Body of pancreas (tissue), 4 donors: ENCODE data around the gene MAP1B. TPM values are rescaled to one million over a fixed set of nuclear protein-coding genes. Genes with fewer than 3 reads are reported as not detected.

ENCODE experiments used
- ATAC-seq: fragments of 150-250 bp; one replicate; pipeline ENCODE4 v1.9.1; 2016
- DNase-seq, 4 donors: peaks; one replicate each; pipeline ENCODE4 v3.0.0-alpha.2; 2019
- H3K27ac ChIP-seq, 4 donors: fragments of 200-600 bp; sonication (generic); 1 replicate in 3 of 4; 2 replicates in 1 of 4; pipeline versions ENCODE4 v1.5.1 to v1.6.1; 2016 to 2019; ENCODE audit warnings: mild to moderate bottlenecking in 1 of 4, mixed read lengths in 1 of 4, moderate library complexity in 1 of 4
- H3K27me3 ChIP-seq, 2 donors: fragments of 200-600 bp; sonication (generic); one replicate each; pipeline ENCODE4 v1.6.0; 2016; ENCODE audit warnings: mild to moderate bottlenecking in 1 of 2
- H3K36me3 ChIP-seq, 2 donors: fragments of 200-600 bp; sonication (generic); replicated peaks in 1 of 2; 2 replicates each; pipeline ENCODE4 v1.5.1; 2016; ENCODE audit warnings: low read depth in 2 of 2; ENCODE audit not compliant: insufficient read depth in 1 of 2
- H3K4me1 ChIP-seq: fragments of 200-600 bp; sonication (generic); one replicate; pipeline ENCODE4 v1.6.0; 2016
- H3K4me3 ChIP-seq, 2 donors: fragments of 200-600 bp; sonication (generic); 1 replicate in 1 of 2; 2 replicates in 1 of 2; pipeline ENCODE4 v1.5.1; 2016 to 2019
- H3K9me3 ChIP-seq, 3 donors: fragments of 200-600 bp; sonication (generic); 1 replicate in 2 of 3; 2 replicates in 1 of 3; pipeline ENCODE4 v1.5.1; 2016
- CTCF ChIP-seq, 7 experiments: fragments of 450-650 bp in 4 of 7; fragments of 200-600 bp in 3 of 7; sonication (generic) in 3 of 7; IDR thresholded peaks; one replicate each; pipeline ENCODE4 v1.5.1; 2016 to 2019; ENCODE audit warnings: antibody characterized with exemption in 7 of 7
- POLR2A ChIP-seq, 3 donors: fragments of 450-650 bp; IDR thresholded peaks; one replicate each; pipeline ENCODE4 v1.6.1; 2016; ENCODE audit warnings: antibody characterized with exemption in 3 of 3, mild to moderate bottlenecking in 2 of 3
- WGBS, 2 donors: methylation state at CpG; one replicate each; pipeline ENCODE4 v1.1.5; 2017; 5-methylcytosine and 5-hydroxymethylcytosine counted together
- intact Hi-C: fragments of 100-400 bp; cut with DNase I; formaldehyde crosslinking; loops from one replicate; pipeline ENCODE4 v1.15.1; 2023
- total RNA-seq, 2 donors: library from RNA; depleted of rRNA; stranded (reverse); fragments of >200 nt; gene quantifications; one replicate each; pipeline ENCODE4 v1.1.0, GENCODE V29; 2016

MAP1B gene
- total RNA-seq, 2 donors from 2014 or later = 30.4 to 69.9 TPM

DNA sequence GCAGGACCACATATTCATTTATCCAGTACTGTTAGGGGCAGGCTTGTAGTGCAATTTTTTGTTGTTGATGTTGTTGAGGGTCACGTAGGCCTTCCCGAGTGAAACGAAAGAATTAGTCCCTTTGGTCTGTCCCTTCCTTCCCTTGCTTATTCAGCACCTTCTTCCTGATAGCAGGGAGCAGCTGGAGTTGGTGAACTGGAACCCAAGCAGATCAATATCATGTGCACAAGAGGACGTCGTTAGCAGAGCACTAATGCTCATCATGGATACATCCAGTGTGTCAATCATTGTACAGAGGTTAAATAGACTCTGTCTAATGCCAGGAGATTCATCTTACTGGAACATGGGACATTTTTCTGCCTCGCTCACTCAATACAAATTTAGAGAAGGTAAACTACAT lies 33.0 kb upstream of the MAP1B start:
- no peaks in the 10 kb centered on the region for H3K27me3 ChIP-seq
- no peaks in the 10 kb centered on the region for H3K9me3 ChIP-seq
- no peak overlapping the region for H3K27ac ChIP-seq
- 58 to 63% methylated on average over 6 of the region's 6 CpGs for WGBS, 2 donors
- H3K36me3 ChIP-seq = no peaks in the 10 kb centered on the region
- intact Hi-C loops = no loop called here
- H3K4me3 ChIP-seq = no peak overlapping the region
- no peak for TF ChIP-seq CTCF (IDR thresholded peaks at IDR 0.05)
- no peak for TF ChIP-seq POLR2A (IDR thresholded peaks at IDR 0.05)
- ATAC-seq (no peak), DNase-seq (no peak)
- H3K4me1 ChIP-seq = no peaks in the 10 kb centered on the region

- no peaks in the 10 kb centered on the region for H3K9me3 ChIP-seq
- no peaks in the 10 kb centered on the region for H3K4me1 ChIP-seq
- no peak overlapping the region for H3K4me3 ChIP-seq
- intact Hi-C loops = no loop called here
- no peak for ATAC-seq
- no peaks in the 10 kb centered on the region for H3K36me3 ChIP-seq
- TF ChIP-seq POLR2A (IDR thresholded peaks at IDR 0.05) (no peak), CTCF (IDR thresholded peaks at IDR 0.05) (no peak)
- no peaks in the 10 kb centered on the region for H3K27me3 ChIP-seq
- H3K27ac ChIP-seq = no peak overlapping the region
- 80 to 82% methylated on average over 3 of the region's 3 CpGs for WGBS, 2 donors
- DNase-seq = no peak
Measured at GRCh38 chr5:72075461-72075860, 31.8 kb upstream of the MAP1B start.

- H3K27ac ChIP-seq = no peak overlapping the region
- intact Hi-C loops = no loop called here
- DNase-seq (no peak), ATAC-seq (no peak)
- H3K36me3 ChIP-seq = no peaks in the 10 kb centered on the region
- H3K4me3 ChIP-seq = no peak overlapping the region
- WGBS, 2 donors = 55 to 58% methylated on average over 4 of the region's 4 CpGs
- no peaks in the 10 kb centered on the region for H3K27me3 ChIP-seq
- H3K4me1 ChIP-seq = no peaks in the 10 kb centered on the region
- TF ChIP-seq CTCF (IDR thresholded peaks at IDR 0.05) (no peak), POLR2A (IDR thresholded peaks at IDR 0.05) (no peak)
- no peaks in the 10 kb centered on the region for H3K9me3 ChIP-seq
Measured at GRCh38 chr5:72076621-72077300, 30.5 kb upstream of the MAP1B start.

GRCh38 chr5:72077390-72077789 lies 29.9 kb upstream of the MAP1B start:
- no peak overlapping the region for H3K27ac ChIP-seq
- no peak overlapping the region for H3K4me3 ChIP-seq
- no peaks in the 10 kb centered on the region for H3K4me1 ChIP-seq
- H3K36me3 ChIP-seq = no peaks in the 10 kb centered on the region
- intact Hi-C loops = no loop called here
- WGBS, 2 donors = 68 to 69% methylated on average over 3 of the region's 3 CpGs
- TF ChIP-seq POLR2A (IDR thresholded peaks at IDR 0.05) (no peak), CTCF (IDR thresholded peaks at IDR 0.05) (no peak)
- ATAC-seq (no peak), DNase-seq (no peak)
- no peaks in the 10 kb centered on the region for H3K9me3 ChIP-seq
- no peaks in the 10 kb centered on the region for H3K27me3 ChIP-seq

GRCh38 chr5:72079288-72079687 lies 28.0 kb upstream of the MAP1B start:
- no peak overlapping the region for H3K27ac ChIP-seq
- H3K36me3 ChIP-seq = no peaks in the 10 kb centered on the region
- ATAC-seq (no peak), DNase-seq (peak in 2 of 4 donors; percentile 3 to 11)
- no peaks in the 10 kb centered on the region for H3K4me1 ChIP-seq
- 5 to 10% methylated on average over 4 to 7 of the region's 7 CpGs for WGBS, 2 donors
- no peaks in the 10 kb centered on the region for H3K9me3 ChIP-seq
- intact Hi-C loops = no loop called here
- no peaks in the 10 kb centered on the region for H3K27me3 ChIP-seq
- no peak overlapping the region for H3K4me3 ChIP-seq
- TF ChIP-seq POLR2A (IDR thresholded peaks at IDR 0.05) (no peak), CTCF (IDR thresholded peaks at IDR 0.05) (no peak)
